SU-DHL-6 (cell line): Measurements from ENCODE around the gene WT1.

Experiments used
- H2AFZ ChIP-seq: fragments of 200-600 bp; sonication (generic); 2 replicates; pipeline ENCODE4 v1.6.1; 2014; ENCODE audit warnings: low read depth, mild to moderate bottlenecking, moderate library complexity, mixed read lengths, antibody characterized with exemption, low read length; ENCODE audit not compliant: severe bottlenecking
- H3F3A ChIP-seq: fragments of 200-600 bp; shearing (Covaris generic); 2 replicates; pipeline ENCODE4 v1.6.0; 2016; ENCODE audit warnings: antibody characterized with exemption, mild to moderate bottlenecking; ENCODE audit not compliant: insufficient read depth
- H3K27ac ChIP-seq: fragments of 200-600 bp; sonication (generic); 2 replicates; pipeline ENCODE4 v1.5.1; 2016; ENCODE audit warnings: low read depth, mild to moderate bottlenecking, low read length, moderate library complexity, mixed read lengths
- H3K27me3 ChIP-seq: fragments of 200-600 bp; sonication (generic), shearing (Covaris generic); 2 replicates; pipeline ENCODE4 v1.6.0; 2014; ENCODE audit warnings: mild to moderate bottlenecking, low read length
- H3K36me3 ChIP-seq: fragments of 200-600 bp; sonication (generic); 2 replicates; pipeline ENCODE4 v1.6.1; 2014; ENCODE audit warnings: mild to moderate bottlenecking, low read length, mixed read lengths
- H3K4me2 ChIP-seq: fragments of 300-600, 200-600 bp; shearing (Covaris generic), sonication (generic); 2 replicates; pipeline ENCODE4 v1.6.0; 2014; ENCODE audit warnings: low read length, low read depth, mild to moderate bottlenecking; ENCODE audit not compliant: poor library complexity, severe bottlenecking
- H3K4me3 ChIP-seq: fragments of 200-600 bp; sonication (generic); 2 replicates; pipeline ENCODE4 v1.5.1; 2014; ENCODE audit warnings: antibody characterized with exemption, low read length, mild to moderate bottlenecking, mixed read lengths; ENCODE audit not compliant: insufficient read depth, poor library complexity, severe bottlenecking
- H3K79me2 ChIP-seq: fragments of 200-600 bp; sonication (generic); 2 replicates; pipeline ENCODE4 v1.6.1; 2014; ENCODE audit warnings: mild to moderate bottlenecking, low read length, moderate library complexity; ENCODE audit not compliant: insufficient read depth
- H3K9ac ChIP-seq: fragments of 200-600 bp; sonication (generic); 2 replicates; pipeline ENCODE4 v1.7.0; 2014; ENCODE audit warnings: mild to moderate bottlenecking, low read length
- H3K9me2 ChIP-seq: fragments of 200-600 bp; sonication (generic); replicated peaks from 2 replicates; pipeline ENCODE4 v1.6.1; 2014; ENCODE audit warnings: low read length; ENCODE audit not compliant: insufficient read depth
- H3K9me3 ChIP-seq: fragments of 200-600 bp; sonication (generic); 2 replicates; pipeline ENCODE4 v1.6.1; 2014; ENCODE audit warnings: low read length, mixed read lengths; ENCODE audit not compliant: insufficient read depth
- H4K20me1 ChIP-seq: fragments of 200-600 bp; sonication (generic); 2 replicates; pipeline ENCODE4 v1.6.1; 2014; ENCODE audit warnings: low read depth, mild to moderate bottlenecking, antibody characterized with exemption, low read length, moderate library complexity, mixed read lengths
- EZH2phosphoT487 ChIP-seq: fragments of 200-600 bp; sonication (generic), shearing (Covaris generic); conservative IDR thresholded peaks from 2 replicates; pipeline ENCODE4 v1.6.1; 2018; ENCODE audit warnings: mild to moderate bottlenecking, antibody characterized with exemption, low read length, moderate library complexity, mixed read lengths
- TF ChIP-seq, protein P1 (sequence below): fragments of 200-600 bp; sonication (generic); IDR thresholded peaks from one replicate; pipeline ENCODE4 v1.5.1; 2017; ENCODE audit warnings: antibody characterized with exemption, mild to moderate bottlenecking, low read length, moderate library complexity; ENCODE audit not compliant: insufficient read depth, poor library complexity, severe bottlenecking

Gene WT1

DNA sequence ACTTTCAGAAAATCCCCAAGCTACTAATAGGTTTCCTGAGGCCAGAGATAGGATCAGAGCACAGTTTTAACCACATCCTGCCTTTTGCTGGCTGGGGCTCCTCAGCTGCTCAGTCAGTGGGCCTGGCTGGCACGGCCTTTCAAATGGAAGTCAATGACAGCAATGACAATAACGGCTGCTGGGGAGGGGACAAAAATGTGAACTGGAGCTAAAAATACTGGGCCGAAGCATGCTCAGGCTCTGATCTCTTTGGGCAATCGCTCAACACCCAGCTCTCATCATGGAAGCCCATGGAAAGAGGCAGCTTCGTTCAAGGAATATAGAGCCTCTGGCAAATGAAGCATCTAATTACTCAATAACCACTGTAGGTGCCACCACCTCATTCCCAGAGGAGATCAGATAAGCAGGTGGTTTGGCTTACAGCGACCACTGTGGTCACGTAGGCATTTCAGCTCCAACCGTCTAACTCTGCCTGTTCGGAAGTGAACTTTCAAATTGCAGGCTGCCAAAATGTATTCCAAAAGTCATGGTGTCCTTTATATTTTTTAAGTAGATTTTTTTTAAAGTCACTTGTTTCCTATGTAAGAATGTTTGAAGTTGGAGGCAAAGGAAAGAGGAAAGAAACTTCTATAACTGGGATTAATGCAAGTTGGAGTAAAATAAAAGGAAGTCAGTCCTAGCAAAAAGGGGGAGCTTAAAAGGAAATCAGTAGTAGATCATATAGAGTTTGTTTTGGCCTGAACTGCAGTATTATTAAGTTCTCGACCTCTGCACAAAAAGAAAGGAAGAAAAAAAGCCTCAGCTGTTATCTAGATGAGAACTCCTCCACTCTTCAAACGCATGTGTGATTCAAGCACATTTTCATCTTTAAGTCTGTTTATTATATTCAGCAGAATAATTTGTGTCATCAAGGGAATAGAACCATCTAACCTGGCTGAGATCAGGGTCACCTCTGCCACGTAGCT, 14.1 kb downstream of the WT1 start:
- Histone ChIP-seq H3K79me2 (no peaks in the 10 kb centered on the region), H3K9me2 (no peaks in the 10 kb centered on the region), H3K9ac (no peak overlapping the region), H3K27me3 (no peaks in the 10 kb centered on the region), H3K27ac (no peak overlapping the region), H3K4me2 (no peak overlapping the region), H3F3A (no peaks in the 10 kb centered on the region), H3K9me3 (no peaks in the 10 kb centered on the region), H2AFZ (no peak overlapping the region), H4K20me1 (no peaks in the 10 kb centered on the region), H3K36me3 (no peaks in the 10 kb centered on the region), H3K4me3 (no peak overlapping the region)
- TF ChIP-seq, protein P1, sequence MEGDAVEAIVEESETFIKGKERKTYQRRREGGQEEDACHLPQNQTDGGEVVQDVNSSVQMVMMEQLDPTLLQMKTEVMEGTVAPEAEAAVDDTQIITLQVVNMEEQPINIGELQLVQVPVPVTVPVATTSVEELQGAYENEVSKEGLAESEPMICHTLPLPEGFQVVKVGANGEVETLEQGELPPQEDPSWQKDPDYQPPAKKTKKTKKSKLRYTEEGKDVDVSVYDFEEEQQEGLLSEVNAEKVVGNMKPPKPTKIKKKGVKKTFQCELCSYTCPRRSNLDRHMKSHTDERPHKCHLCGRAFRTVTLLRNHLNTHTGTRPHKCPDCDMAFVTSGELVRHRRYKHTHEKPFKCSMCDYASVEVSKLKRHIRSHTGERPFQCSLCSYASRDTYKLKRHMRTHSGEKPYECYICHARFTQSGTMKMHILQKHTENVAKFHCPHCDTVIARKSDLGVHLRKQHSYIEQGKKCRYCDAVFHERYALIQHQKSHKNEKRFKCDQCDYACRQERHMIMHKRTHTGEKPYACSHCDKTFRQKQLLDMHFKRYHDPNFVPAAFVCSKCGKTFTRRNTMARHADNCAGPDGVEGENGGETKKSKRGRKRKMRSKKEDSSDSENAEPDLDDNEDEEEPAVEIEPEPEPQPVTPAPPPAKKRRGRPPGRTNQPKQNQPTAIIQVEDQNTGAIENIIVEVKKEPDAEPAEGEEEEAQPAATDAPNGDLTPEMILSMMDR: no peak
- TF ChIP-seq EZH2phosphoT487: no peak

DNA sequence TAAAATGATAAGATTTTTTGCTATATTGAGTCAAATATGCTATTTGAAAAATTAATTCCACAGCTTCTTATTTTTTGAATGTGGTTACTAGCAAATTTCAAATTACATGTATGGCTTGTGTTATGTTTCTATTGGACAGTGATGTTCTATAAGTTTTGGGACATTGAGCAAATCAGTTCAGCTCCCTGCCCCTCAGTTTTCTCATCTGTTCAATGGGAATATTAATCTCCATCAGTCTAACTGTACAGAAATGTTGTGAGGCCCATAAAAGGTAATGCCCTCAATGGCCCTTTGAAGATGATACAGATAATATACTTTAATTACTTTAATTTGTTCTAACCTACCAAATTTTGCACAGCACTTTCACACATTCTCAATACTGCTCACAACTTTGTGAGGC, 15.2 kb downstream of the WT1 start:
- Histone ChIP-seq H2AFZ (no peak overlapping the region), H3K27me3 (no peaks in the 10 kb centered on the region), H4K20me1 (no peaks in the 10 kb centered on the region), H3K4me2 (no peak overlapping the region), H3K36me3 (no peaks in the 10 kb centered on the region), H3K27ac (no peak overlapping the region), H3K79me2 (no peaks in the 10 kb centered on the region), H3K9me2 (no peaks in the 10 kb centered on the region), H3K9me3 (no peaks in the 10 kb centered on the region), H3K4me3 (no peak overlapping the region), H3F3A (no peaks in the 10 kb centered on the region), H3K9ac (no peak overlapping the region)
- TF ChIP-seq EZH2phosphoT487: no peak
- TF ChIP-seq, protein P1: no peak

DNA sequence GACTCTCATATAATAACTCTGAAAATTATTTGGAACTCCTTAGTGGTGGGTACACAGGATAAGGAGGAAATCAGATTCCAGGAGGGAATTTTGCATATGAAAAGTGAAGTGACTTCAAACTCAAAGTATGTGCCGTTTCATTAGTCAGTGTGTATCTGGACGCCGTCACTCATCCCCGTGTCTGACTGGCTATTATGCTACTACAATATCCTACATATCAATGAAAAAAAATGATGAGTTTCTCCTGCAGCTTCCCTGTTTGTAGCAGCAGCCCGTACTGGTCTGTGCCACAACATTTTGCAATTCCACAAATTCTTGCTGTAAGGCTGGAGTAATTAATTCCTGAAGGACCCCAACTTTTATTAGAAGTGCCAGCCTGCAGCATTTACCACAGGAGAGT, 16.5 kb downstream of the WT1 start:
- H3K9me3 ChIP-seq: no peaks in the 10 kb centered on the region
- no peak overlapping the region for H3K4me3 ChIP-seq
- H3K9me2 ChIP-seq: no peaks in the 10 kb centered on the region
- H3K9ac ChIP-seq: no peak overlapping the region
- no peak overlapping the region for H2AFZ ChIP-seq
- H3K36me3 ChIP-seq: no peaks in the 10 kb centered on the region
- H3K27me3 ChIP-seq: no peaks in the 10 kb centered on the region
- no peaks in the 10 kb centered on the region for H3K79me2 ChIP-seq
- no peak overlapping the region for H3K4me2 ChIP-seq
- H3K27ac ChIP-seq: no peak overlapping the region
- no peaks in the 10 kb centered on the region for H4K20me1 ChIP-seq
- H3F3A ChIP-seq: no peaks in the 10 kb centered on the region
- TF ChIP-seq EZH2phosphoT487: no peak
- TF ChIP-seq, protein P1: no peak
